MCF 10A (cell line): ENCODE measurements around the gene MAPK14. TPM values are rescaled to one million over a fixed set of nuclear protein-coding genes. Genes with fewer than 3 reads are reported as not detected.
A peak's percentile ranks its signal among the peaks of the same experiment; 100 is the strongest.
"Not testable (repeated sequence)": the region's sequence is repeated elsewhere in the genome, so short reads cannot be mapped to it uniquely, and the experiment has no call there.

Experiments used
- BruUV-seq: library from RNA; stranded (reverse); fragments of 400-500 nt; replicated peaks from 2 replicates; lab custom pipeline; 2021; lab: Mats Ljungman, UMichigan
- CTCF ChIA-PET: fragments of 300-600 bp; sonication (Branson Sonifier 250); formaldehyde crosslinking; extraction: SDS; loops from one replicate; lab custom pipeline; 2021; ENCODE audit warnings: antibody characterized with exemption, inconsistent platforms; lab: Yijun Ruan, JAX
- POLR2A ChIA-PET: fragments of 300-600, 350-650 bp; sonication (Branson Sonifier 250); formaldehyde crosslinking; extraction: SDS; loops from one replicate; lab custom pipeline; 2020; ENCODE audit warnings: antibody characterized with exemption, inconsistent platforms; lab: Yijun Ruan, JAX
- DNase-seq: peaks from one replicate; pipeline ENCODE4 v3.0.0-alpha.2; 2018; ENCODE audit not compliant: unreplicated experiment
- H3K27ac Mint-ChIP-seq: one replicate; pipeline ENCODE4 v1.8.0; 2022; ENCODE audit warnings: mild to moderate bottlenecking, low read depth, mixed read lengths; ENCODE audit not compliant: unreplicated experiment
- H3K27me3 Mint-ChIP-seq: one replicate; pipeline ENCODE4 v1.8.0; 2022; ENCODE audit warnings: mixed read lengths; ENCODE audit not compliant: insufficient read depth, unreplicated experiment
- H3K36me3 Mint-ChIP-seq: one replicate; pipeline ENCODE4 v1.8.0; 2022; ENCODE audit warnings: mild to moderate bottlenecking, moderate library complexity, mixed read lengths; ENCODE audit not compliant: insufficient read depth, unreplicated experiment
- H3K4me1 Mint-ChIP-seq: one replicate; pipeline ENCODE4 v1.8.0; 2022; ENCODE audit warnings: mixed read lengths; ENCODE audit not compliant: insufficient read depth, unreplicated experiment
- H3K4me3 Mint-ChIP-seq: one replicate; pipeline ENCODE4 v1.8.0; 2022; ENCODE audit warnings: mild to moderate bottlenecking, moderate library complexity, mixed read lengths; ENCODE audit not compliant: unreplicated experiment
- H3K9me3 Mint-ChIP-seq: one replicate; pipeline ENCODE4 v1.8.0; 2022; ENCODE audit warnings: mixed read lengths; ENCODE audit not compliant: unreplicated experiment
- intact Hi-C: fragments of 100-400 bp; cut with micrococcal nuclease; formaldehyde crosslinking; loops from 2 replicates; pipeline ENCODE4 v1.14.1; 2022
- total RNA-seq: library from RNA; stranded (reverse); gene quantifications from 2 replicates; pipeline ENCODE4 v1.2.3, GENCODE V29; 2022
- TF ChIP-seq, protein P1 (sequence below): fragments of 200-600 bp; IDR thresholded peaks from one replicate; pipeline ENCODE4 v1.8.0; 2022; ENCODE audit warnings: antibody characterized with exemption, mild to moderate bottlenecking; ENCODE audit not compliant: unreplicated experiment

The MAPK14 gene
- total RNA-seq, 1 experiment from 2014 or later = 42.9 TPM

DNA sequence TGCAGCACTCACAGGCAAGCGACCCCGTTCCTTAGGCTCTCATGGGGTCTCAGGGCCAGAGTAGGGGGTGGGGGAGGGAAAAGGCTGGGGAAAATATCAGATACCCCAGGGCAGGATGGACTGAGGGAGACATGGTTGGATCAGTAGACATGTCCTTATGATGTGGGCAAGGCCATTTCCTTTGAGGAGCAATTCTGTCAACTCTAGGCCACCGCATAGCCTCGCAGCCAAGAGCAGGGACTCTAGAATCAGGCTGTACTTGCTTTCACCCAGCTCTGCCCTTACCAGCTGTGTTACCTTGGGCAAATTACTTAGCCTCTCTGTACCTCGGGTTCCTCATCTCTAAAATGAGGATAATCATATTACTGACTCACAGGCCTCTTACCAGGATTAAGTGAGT lies 100.5 kb downstream of the MAPK14 start:
- BruUV-seq = no TSS peak
- no peak for DNase-seq
- no peaks in the 10 kb centered on the region for H3K36me3 Mint-ChIP-seq
- no peaks in the 10 kb centered on the region for H3K9me3 Mint-ChIP-seq
- ChIA-PET POLR2A (interaction anchor here (1.3 kb wide), 1 partner anchor 12 kb away, joined by 4 read pairs; no protein-coding TSS in a partner anchor), CTCF (interaction anchor here (2.1 kb wide), 1 partner anchor 232 kb away, joined by 9 read pairs; no protein-coding TSS in a partner anchor)
- no peak overlapping the region for H3K27ac Mint-ChIP-seq
- intact Hi-C loops = no loop called here
- no peak overlapping the region for H3K4me3 Mint-ChIP-seq
- peaks cover 14% of the 10 kb centered on the region for H3K4me1 Mint-ChIP-seq
- H3K27me3 Mint-ChIP-seq = no peaks in the 10 kb centered on the region
- TF ChIP-seq, protein P1, sequence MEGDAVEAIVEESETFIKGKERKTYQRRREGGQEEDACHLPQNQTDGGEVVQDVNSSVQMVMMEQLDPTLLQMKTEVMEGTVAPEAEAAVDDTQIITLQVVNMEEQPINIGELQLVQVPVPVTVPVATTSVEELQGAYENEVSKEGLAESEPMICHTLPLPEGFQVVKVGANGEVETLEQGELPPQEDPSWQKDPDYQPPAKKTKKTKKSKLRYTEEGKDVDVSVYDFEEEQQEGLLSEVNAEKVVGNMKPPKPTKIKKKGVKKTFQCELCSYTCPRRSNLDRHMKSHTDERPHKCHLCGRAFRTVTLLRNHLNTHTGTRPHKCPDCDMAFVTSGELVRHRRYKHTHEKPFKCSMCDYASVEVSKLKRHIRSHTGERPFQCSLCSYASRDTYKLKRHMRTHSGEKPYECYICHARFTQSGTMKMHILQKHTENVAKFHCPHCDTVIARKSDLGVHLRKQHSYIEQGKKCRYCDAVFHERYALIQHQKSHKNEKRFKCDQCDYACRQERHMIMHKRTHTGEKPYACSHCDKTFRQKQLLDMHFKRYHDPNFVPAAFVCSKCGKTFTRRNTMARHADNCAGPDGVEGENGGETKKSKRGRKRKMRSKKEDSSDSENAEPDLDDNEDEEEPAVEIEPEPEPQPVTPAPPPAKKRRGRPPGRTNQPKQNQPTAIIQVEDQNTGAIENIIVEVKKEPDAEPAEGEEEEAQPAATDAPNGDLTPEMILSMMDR = no peak

- DNase-seq = no peak
- TF ChIP-seq, protein P1 = no peak
- Mint-ChIP-seq H3K4me1 (peaks cover 14% of the 10 kb centered on the region), H3K36me3 (no peaks in the 10 kb centered on the region), H3K27me3 (no peaks in the 10 kb centered on the region), H3K9me3 (no peaks in the 10 kb centered on the region), H3K4me3 (no peak overlapping the region), H3K27ac (no peak overlapping the region)
- BruUV-seq = no TSS peak
- ChIA-PET CTCF (interaction anchor here (1.3 kb wide), 1 partner anchor 231 kb away, joined by 3 read pairs; no protein-coding TSS in a partner anchor), POLR2A (no interaction called here)
- intact Hi-C loops = no loop called here
Measured at GRCh38 chr6:36128793-36129192, 101.2 kb downstream of the MAPK14 start.

DNA sequence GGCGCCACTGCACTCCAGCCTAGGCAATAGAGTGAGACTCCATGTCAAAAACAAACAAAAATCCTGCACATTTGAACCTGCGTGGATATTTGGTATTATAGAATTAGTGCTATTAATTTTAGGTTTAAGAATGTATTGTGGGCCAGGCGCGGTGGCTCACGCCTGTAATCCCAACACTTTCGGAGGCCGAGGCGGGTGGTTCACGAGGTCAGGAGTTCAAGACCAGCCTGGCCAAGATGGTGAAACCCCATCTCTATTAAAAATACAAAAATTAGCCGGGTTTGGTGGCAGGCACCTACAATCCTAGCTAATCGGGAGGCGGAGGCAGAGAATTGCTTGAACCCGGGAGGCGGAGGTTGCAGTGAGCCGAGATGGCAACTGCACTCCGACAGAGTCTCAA lies 101.7 kb downstream of the MAPK14 start:
- H3K9me3 Mint-ChIP-seq, H3K27me3 Mint-ChIP-seq, H3K4me3 Mint-ChIP-seq, DNase-seq, H3K27ac Mint-ChIP-seq, BruUV-seq, H3K36me3 Mint-ChIP-seq, intact Hi-C loops: not testable (repeated sequence)
- POLR2A ChIA-PET = interaction anchor here (1.6 kb wide), 1 partner anchor 9 kb away, joined by 9 read pairs; no protein-coding TSS in a partner anchor
- peaks cover 14% of the 10 kb centered on the region for H3K4me1 Mint-ChIP-seq
- CTCF ChIA-PET = interaction anchor here (0.6 to 1.3 kb wide), 2 partner anchors 123 to 231 kb away, joined by 3 read pairs; no protein-coding TSS in a partner anchor

DNA sequence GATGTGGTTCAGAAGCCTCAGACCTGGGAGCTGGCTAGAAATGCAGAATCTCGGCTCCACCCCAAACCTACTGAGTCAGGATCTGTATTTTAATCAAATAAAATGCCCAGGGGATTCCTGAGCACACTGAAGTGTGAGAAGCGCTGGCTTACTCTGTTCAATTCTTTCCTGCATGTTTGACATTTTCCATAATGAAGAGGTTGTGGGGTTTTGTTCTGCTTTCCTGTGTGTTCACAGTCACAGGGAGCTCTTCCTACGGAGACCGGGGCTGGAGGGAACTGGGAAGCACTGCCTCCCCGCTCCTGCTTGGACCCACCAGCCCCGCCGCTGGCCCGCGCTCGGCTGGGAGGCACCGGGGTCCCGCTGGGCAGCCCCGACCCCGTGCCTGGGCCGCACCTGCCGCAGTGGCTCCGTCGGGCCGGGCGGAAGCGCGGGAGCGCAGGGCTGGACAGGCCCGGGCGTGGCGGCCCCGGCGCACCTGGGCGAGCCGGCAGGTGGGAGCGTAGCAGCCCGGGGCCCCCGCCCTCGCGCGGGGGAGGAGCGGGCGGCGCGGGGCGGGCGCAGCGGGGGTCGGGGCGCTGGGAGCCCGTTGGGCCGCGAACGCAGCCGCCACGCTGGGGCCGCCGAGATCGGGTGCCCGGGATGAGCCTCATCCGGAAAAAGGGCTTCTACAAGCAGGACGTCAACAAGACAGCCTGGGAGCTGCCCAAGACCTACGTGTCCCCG lies 102.5 kb downstream of the MAPK14 start, which contains the start of gene MAPK13:
Gene MAPK13, plus strand, starts transcription at position 573 of the 726 bp plus-strand sequence. Its CDS starts 70 bp downstream, at position 643.
- H3K36me3 Mint-ChIP-seq = no peaks in the 10 kb centered on the region
- ChIA-PET POLR2A (interaction anchor here (0.7 to 1.6 kb wide), 2 partner anchors 9 to 16 kb away, joined by 3 to 9 read pairs; no protein-coding TSS in a partner anchor), CTCF (interaction anchor here (0.6 to 1.3 kb wide), 4 partner anchors 9 to 230 kb away, joined by 3 to 4 read pairs (median 4); no protein-coding TSS in a partner anchor)
- intact Hi-C loops = no loop called here
- no peaks in the 10 kb centered on the region for H3K9me3 Mint-ChIP-seq
- H3K27ac Mint-ChIP-seq = no peak within 1 kb of the TSS
- DNase-seq = peak; percentile 32
- TF ChIP-seq, protein P1 = no peak
- peak within 1 kb of the TSS; percentile 45 for H3K4me3 Mint-ChIP-seq
- H3K4me1 Mint-ChIP-seq = peaks cover 14% of the 10 kb centered on the region
- H3K27me3 Mint-ChIP-seq = no peaks in the 10 kb centered on the region
- no TSS peak for BruUV-seq
